Jurkat, Clone E6-1 (cell line): ENCODE results near the gene MMP23B.
"Not testable (repeated sequence)": the region's sequence is repeated elsewhere in the genome, so short reads cannot be mapped to it uniquely, and the experiment has no call there.

Experiments used
- DNase-seq: peaks from one replicate; pipeline ENCODE4 v3.0.0-alpha.2; 2011; ENCODE audit warnings: low read depth, low spot score
- H3K4me3 ChIP-seq: 2 replicates; pipeline ENCODE4 v1.5.1; 2011; ENCODE audit warnings: mild to moderate bottlenecking, low read length, control low read depth, moderate library complexity

Gene MMP23B

GRCh38 chr1:1627829-1628753 is 3.9 kb upstream of the MMP23B start:
- DNase-seq = no peak
- peak overlapping the region; percentile 58 for H3K4me3 ChIP-seq

GRCh38 chr1:1628754-1629429 is 3.1 kb upstream of the MMP23B start:
- peak overlapping the region; percentile 58 for H3K4me3 ChIP-seq
- DNase-seq = peak; percentile 62

- peak overlapping the region; percentile 58 for H3K4me3 ChIP-seq
- peak; percentile 83 for DNase-seq
Measured at GRCh38 chr1:1629430-1630190, 2.4 kb upstream of the MMP23B start.

- DNase-seq = peak; percentile 94
- H3K4me3 ChIP-seq = peak overlapping the region; percentile 36
Measured at GRCh38 chr1:1630191-1630964, 1.6 kb upstream of the MMP23B start.

GRCh38 chr1:1630965-1631781 is 800 bp upstream of the MMP23B start:
- DNase-seq = no peak
- no peak overlapping the region; the same call in 1 of the 2 replicates for H3K4me3 ChIP-seq

DNA sequence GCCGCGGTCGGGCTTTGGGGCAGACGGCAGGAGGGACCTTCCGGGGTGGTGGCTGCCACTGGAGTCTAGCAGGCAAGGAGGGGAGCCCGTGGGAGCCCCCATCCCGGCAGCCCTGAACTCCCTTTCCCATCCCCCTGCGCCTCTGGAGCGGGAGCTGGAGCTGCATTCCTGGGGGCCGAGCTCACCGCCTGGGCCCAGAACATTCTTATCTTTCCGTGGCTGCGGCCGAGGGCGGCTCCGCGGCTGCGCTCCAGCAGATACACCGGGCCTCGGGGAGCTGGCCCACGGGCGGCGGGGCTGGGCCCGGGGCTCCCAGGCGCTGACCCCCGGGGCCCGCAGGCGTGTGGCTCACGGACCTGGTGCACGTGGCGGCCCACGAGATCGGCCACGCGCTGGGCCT is 1.4 kb downstream of the MMP23B start:
- not testable (repeated sequence) for H3K4me3 ChIP-seq, DNase-seq

- DNase-seq, H3K4me3 ChIP-seq: not testable (repeated sequence)
Measured at GRCh38 chr1:1634613-1635012, 2.6 kb downstream of the MMP23B start.

DNA sequence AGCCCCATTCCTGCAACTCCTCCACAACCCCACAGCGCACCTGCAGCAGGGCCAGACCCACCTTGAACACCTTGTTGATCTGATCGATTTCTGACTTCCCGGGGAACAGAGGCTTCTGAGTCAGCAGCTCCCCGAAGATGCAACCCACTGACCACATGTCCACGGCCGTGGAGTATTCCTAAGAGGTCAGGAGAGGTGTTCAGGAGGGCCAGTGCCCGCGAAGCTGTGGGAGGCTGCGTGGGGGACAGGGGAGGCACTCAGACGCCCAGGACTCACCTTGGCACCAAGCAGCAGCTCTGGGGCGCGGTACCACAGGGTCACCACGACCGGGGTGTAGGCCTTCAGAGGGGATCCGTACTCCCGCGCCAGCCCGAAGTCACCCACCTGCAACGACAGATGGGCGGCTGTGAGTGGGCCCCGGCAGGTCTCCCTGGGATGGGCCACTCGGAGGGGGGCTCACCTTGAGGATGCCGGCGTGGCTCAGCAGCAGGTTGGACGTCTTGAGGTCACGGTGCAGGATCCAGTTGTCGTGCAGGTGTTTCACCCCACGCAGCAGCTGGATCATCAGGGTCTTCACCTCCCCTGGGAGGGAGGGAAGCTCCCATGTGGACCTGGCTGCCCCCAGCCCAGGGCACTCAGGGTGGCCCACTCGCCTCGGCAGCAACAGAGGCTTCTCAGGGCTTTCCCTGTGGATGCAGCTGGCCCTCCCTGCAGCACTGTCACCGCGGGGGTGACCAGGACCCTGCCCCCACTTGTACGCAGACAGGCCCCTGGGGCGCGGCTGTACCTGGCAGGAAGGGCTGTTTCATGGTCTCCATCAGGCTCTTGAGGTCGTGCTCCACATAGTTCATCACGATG is 4.9 kb downstream of the MMP23B start:
- not testable (repeated sequence) for H3K4me3 ChIP-seq, DNase-seq

GRCh38 chr1:1637479-1637875 is 5.5 kb downstream of the MMP23B start:
- H3K4me3 ChIP-seq, DNase-seq: not testable (repeated sequence)

DNA sequence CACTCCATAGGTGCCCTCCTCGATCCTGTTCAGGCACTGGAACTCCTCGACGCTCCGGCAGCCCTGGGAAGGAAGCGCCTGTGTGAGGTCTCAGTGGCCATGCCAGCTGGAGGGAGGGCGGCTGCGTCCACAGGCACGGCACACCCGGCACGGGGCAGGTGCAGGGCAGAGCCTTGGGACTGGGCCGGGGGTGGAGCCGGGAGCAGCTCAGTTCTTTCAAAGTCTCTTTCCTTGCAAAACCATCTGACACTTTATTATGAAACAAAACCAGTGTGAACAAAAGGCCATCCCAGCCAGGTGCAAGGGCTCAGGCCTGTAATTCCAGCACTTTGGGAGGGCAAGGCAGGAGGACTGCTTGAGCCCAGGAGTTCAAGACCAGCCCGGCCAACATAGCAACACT is 6.6 kb downstream of the MMP23B start:
- H3K4me3 ChIP-seq, DNase-seq: not testable (repeated sequence)

DNA sequence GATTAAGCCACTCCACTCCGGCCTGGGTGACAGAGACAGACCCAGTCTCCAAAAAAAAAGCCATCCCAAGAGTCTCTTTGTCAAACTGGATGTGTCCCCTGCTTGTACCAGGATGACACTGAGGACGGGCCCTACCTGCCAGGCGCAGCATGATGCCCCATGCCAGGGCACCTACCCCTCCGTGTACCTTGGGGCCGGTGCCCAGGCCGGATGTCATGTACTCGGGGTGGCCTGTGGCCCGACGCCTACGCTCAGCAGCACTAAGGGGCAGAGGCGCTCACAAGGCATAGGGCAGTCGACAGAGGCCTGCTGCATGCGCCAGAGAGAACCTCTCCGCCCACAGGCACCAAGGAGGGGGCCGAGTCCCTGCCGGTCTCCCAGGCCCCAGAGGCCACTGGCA is 7.4 kb downstream of the MMP23B start:
- DNase-seq, H3K4me3 ChIP-seq: not testable (repeated sequence)

- DNase-seq, H3K4me3 ChIP-seq: not testable (repeated sequence)
Measured at GRCh38 chr1:1640081-1640480, 8.1 kb downstream of the MMP23B start.

DNA sequence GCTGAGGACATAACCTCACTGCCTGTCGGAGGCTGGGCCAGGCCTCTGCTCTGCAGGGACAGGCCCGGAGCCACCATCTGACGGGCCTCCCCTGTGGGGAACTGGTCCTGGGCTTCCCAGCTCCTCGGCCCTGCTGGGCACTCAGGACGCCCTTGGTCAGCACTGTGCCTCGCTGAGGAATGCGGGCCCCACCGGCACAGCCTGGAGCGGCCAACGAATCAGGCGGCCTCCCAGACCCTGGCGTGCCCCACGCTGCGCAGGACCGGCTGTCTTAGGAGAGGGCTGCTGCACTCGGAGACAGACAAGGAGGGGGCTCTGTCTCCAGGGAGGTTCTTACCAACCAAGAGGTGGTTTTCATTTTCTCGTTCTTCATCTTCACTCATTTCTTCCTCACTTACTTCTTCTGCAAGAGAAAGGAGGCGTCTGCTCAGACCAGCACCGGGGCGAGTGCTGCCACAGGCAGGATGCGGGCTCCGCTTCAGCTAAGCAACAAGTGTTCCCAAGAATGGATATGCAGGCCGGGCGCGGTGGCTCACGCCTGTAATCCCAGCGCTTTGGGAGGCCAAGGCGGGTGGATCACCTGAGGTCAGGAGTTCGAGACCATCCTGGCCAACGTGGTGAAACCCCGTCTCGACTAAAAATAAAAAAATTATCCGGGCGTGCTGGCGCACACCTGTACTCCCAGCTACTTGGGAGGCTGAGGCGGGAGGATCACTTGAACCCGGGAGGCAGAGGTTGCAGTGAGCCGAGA is 8.9 kb downstream of the MMP23B start:
- DNase-seq, H3K4me3 ChIP-seq: not testable (repeated sequence)

GRCh38 chr1:1646326-1646725 is 14.4 kb downstream of the MMP23B start:
- not testable (repeated sequence) for H3K4me3 ChIP-seq, DNase-seq

DNA sequence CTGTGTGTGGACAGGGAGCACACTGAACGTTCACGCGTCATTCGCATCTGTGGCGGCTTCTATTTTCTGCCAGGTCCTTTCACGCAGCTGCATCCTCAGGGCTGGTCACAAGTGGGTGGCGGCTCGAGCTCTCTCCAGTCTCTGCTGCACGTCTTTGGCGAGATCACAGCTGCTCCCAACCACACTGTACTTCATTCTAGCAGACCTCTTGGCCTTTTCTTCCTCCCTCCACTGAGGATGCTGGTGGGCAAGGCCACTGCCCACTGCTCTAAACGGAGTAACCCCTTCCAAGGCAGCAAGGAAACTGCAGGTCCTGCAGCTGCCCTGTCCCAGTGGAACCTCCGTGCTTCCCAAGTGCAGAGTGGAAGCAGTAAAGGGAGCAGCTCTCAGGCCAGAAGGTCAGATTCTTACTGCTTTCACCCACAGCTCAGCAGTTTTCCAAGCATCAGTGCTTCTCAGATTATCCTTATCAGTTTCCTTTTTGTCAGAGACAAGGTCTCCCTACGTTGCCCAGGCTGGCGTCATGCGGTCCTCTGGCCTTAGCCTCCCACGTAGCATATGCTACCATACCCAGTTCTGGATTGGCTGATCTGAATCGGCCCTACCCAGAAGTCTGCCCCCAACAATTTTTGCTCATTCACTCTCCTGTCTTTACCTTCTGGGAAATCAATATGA is 15.7 kb downstream of the MMP23B start:
- not testable (repeated sequence) for DNase-seq, H3K4me3 ChIP-seq

DNA sequence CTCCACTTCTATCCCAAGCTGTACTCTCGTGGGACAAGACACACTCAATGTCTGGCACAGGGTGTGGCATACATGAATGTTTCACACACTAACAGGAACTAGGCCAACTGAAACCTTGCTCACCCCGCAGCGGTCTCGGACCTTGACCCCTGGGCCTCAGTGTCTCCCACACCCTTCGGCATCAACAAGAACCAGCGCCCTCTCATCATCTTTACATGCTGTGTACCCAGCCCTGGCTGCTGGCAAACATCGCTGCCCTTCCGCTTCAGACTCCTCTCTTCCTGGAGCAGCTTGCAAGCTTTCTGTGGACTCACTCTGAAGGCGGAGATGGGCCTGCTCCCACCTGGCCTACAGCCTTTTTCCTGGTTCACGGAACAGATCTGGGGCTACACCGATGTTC is 16.3 kb downstream of the MMP23B start:
- not testable (repeated sequence) for DNase-seq, H3K4me3 ChIP-seq
